Measurements from ENCODE around the gene PRKCE.

DNA sequence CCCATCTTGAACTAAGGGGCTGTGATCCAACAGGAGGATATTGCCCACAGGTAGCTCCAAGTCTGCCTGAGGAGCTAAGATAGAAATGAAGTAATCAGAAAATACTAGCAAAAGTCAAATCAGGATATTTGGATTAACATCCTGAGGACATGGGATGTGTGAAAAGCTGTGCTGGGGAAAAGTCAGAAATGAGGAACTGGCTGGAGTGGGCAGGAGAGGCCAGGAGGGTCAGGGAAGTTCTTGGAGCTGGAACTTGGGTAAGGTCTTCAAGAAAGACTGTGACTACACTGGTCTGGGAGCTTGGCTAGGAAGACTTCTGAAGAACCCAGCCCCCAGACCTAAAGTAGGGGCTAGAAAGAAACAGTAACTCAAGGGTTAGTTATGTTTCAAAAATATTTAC is 250.9 kb downstream of the PRKCE start:
- TF ChIP-seq POLR2A (IDR thresholded peaks at IDR 0.05) = no peak
- TF ChIP-seq, protein P1, sequence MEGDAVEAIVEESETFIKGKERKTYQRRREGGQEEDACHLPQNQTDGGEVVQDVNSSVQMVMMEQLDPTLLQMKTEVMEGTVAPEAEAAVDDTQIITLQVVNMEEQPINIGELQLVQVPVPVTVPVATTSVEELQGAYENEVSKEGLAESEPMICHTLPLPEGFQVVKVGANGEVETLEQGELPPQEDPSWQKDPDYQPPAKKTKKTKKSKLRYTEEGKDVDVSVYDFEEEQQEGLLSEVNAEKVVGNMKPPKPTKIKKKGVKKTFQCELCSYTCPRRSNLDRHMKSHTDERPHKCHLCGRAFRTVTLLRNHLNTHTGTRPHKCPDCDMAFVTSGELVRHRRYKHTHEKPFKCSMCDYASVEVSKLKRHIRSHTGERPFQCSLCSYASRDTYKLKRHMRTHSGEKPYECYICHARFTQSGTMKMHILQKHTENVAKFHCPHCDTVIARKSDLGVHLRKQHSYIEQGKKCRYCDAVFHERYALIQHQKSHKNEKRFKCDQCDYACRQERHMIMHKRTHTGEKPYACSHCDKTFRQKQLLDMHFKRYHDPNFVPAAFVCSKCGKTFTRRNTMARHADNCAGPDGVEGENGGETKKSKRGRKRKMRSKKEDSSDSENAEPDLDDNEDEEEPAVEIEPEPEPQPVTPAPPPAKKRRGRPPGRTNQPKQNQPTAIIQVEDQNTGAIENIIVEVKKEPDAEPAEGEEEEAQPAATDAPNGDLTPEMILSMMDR (IDR thresholded peaks at IDR 0.05) = no peak
